NCI-H345 treated with DMSO at 0.1 percent for 48 hours (cell line): ENCODE measurements around the gene FBXO41.
A peak's percentile ranks its signal among the peaks of the same experiment; 100 is the strongest.

ENCODE experiments used
- DNase-seq: peaks from one replicate; lab custom pipeline; 2025; ENCODE audit not compliant: unreplicated experiment; lab: John Stamatoyannopoulos, UW

Gene FBXO41

DNA sequence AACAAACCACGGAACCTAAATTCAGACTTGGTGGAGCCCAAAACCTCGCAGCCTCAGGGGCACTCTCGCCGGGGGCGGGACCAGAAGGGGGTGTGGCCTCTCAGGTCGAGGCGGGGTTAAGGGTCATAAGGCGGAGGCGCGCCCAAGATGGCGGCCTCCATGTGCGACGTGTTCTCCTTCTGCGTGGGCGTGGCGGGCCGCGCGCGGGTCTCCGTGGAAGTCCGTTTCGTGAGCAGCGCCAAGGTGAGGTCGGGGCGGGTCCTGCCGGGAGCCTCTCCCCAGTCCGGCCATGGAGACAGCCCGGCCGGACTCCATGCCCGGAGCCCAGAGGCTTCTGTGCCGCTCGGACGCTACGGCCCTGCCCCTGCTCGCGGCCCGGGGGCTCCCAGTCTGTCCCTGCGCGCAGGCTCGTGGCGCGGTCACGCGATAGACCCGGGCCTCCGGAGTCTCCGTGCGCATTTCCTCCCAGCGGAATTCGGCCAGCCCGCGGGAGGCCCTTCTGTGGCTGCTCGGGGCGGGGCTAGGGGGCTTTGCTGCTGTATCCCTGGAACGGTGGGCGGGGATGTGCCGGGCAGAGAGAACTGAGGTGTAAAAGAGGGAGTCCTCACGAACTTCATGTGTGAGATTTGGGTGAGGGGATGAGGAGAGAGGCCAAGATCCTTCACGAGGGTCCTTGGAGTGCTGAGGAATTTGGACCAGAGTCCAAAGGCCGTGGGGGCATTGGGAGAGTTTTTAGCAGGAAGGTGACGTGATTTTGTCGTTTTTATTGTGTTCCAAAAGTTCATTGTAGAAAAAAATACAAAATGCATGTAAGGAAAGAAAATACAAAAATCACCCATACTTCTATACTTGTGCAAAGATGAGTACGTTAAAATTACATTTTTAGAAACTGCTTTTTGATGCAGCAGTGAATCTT is 69.9 kb downstream of the FBXO41 start, which contains the start of gene SMYD5:
SMYD5 (plus strand) TSS at position 126 of the 916 bp plus-strand sequence; CDS start at position 148, 22 bp downstream.
- peak; percentile 56 for DNase-seq

DNA sequence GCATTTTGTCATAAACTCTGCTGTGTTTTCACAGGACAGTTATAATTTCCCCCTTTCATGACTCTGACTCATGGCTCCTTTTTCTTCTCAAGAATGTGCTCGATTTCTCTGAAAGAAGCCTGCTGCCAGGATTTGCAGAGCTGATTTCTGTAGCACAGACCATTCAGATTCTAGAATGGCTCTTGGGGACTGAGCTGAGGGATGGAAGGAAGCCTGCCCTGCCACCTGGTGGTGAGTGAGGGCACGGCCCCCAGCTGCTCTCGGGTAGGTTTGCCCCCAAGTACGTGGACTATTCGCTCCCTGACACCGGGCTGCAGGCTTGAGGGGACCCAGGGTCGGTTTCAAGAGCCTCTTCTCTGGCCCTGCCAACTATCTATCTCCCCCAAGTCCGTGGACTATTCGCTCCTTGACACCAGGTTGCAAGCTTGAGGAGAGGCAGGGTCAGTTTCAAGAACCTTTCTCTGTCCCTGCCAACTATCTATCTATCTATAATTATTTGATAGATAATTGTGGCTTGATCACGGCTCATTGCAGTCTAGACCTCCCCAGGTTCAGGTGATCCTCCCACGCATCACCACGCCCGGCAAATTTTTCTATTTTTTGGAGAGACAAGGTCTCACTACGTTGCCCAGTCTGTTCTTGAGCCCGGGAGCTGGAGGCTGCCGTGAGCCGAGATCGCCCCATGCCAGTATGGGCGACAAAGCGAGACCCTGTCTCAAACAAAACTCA is 71.7 kb downstream of the FBXO41 start:
- DNase-seq = peak; percentile 28

DNA sequence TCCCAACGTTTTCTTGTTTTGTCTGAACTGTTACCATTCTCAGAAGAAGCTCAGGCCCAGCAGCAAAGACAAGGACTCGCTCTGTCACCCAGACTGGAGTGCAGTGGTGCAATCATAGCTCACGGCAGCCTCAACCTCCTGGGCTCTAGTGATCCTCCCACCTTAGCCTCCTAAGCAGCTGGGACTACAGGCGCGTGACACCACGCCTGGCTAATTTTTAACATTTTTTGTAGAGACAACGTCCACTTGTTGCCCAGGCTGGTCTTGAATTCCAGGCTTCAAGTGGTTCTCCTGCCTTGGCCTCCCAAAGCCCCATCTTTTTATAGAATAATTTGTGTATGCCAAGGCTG is 72.2 kb downstream of the FBXO41 start:
- DNase-seq = no peak

DNA sequence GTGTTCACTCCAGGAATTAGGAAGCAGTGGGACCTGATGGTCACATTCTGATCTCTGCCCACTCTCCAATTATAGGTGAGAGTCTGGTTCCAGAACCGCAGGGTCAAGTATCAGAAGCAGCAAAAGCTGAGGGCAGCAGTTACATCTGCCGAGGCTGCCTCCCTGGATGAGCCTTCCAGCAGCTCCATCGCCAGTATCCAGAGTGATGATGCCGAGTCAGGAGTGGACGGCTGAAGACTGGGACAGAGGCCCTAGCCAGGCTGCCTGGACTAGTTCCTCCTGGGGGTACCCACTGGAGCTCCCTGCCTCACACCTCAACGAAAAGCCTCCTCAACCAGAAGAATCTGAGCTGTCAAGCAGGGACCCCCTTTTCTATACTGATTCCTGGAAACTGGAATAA is 73.6 kb downstream of the FBXO41 start:
- DNase-seq = no peak

DNA sequence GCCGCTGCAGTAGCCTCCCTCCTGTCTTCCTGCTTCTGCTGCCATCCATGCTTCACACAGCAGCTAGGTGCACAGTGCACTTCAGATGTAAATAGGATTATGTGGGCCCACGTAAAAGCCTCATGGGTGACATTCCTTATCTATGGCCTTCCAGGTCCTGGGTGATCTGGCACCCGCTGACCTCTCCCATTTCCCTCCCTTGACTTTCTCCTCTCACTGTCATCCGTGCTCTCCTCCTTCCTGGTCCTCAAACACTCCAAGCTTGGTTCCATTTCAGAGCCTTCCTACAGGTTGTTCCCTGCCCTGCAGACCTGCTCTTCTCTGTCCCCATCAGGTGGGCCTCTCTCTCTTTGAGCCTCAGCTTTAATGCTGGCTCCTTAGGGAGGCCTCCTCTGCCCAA is 74.3 kb downstream of the FBXO41 start:
- no peak for DNase-seq

DNA sequence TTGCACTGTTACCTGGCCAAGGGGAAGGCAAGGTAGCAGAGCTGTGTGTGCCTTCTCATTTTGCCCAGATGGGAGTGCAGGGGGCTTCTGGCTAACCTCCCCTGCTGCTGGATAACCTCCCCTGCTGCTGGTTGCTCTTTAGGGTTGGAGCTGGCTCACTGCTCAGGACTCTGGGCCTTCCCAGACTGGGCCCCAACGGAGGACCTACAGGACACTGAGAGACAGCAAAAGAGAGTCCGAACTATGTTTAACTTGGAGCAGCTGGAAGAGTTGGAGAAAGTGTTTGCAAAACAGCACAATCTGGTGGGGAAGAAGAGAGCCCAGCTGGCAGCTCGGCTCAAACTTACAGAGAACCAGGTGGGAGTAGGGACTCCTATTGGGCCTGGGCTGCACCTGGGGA is 76.0 kb downstream of the FBXO41 start:
- no peak for DNase-seq

DNA sequence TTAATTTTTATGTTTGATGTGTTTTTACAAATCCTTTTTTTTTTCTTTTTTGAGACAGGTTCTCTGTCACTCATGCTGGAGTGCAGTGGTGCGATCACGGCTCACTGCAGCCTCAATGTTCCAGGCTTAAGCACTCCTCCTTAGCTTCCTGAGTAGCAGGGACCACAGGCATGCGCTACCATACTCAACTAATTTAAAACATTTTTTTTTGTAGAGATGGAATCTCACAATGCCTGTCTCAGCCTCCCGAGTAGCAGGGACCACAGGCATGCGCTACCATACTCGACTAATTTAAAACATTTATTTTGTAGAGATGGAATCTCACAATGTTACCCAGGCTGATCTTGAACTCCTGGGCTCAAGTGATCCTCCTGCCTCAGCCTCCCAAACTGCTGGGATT is 78.7 kb downstream of the FBXO41 start:
- no peak for DNase-seq
